Stimulated activated naive CD8-positive, alpha-beta T cell treated with anti-CD3 and anti-CD28 coated beads, Interleukin-15, amount 100 ng/mL, for 72 hours (primary cell): ENCODE data around the gene SEMA6B.
"Not testable (repeated sequence)": the region's sequence is repeated elsewhere in the genome, so short reads cannot be mapped to it uniquely, and the experiment has no call there.

ENCODE experiments used
- ATAC-seq: fragments of 150-1000 bp; cut with Tn5 transposase; 2 replicates; pipeline ENCODE4 v1.10.0; 2021; ENCODE audit warnings: mild to moderate bottlenecking, moderate library complexity
- DNase-seq, 2 donors: peaks; one replicate each; pipeline ENCODE4 v3.0.0; 2021 to 2022
- H3K27ac Mint-ChIP-seq, 2 donors: one replicate each; pipeline ENCODE4 v1.8.0; 2022; ENCODE audit warnings: mild to moderate bottlenecking in 2 of 2, mixed read lengths in 2 of 2, moderate library complexity in 2 of 2
- H3K27me3 Mint-ChIP-seq: one replicate; pipeline ENCODE4 v1.8.0; 2022; ENCODE audit warnings: mixed read lengths
- H3K4me1 Mint-ChIP-seq: one replicate; pipeline ENCODE4 v1.8.0; 2022; ENCODE audit warnings: mild to moderate bottlenecking, mixed read lengths
- H3K4me3 Mint-ChIP-seq, 2 donors: one replicate each; pipeline ENCODE4 v1.8.0; 2022; ENCODE audit warnings: mild to moderate bottlenecking in 2 of 2, mixed read lengths in 2 of 2, moderate library complexity in 1 of 2
- H3K9me3 Mint-ChIP-seq, 2 donors: one replicate each; pipeline ENCODE4 v1.8.0; 2022; ENCODE audit warnings: mixed read lengths in 2 of 2

SEMA6B gene

GRCh38 chr19:4559569-4559968 is at the start of gene SEMA6B:
TSS of gene SEMA6B (minus strand) at chr19:4559684. CDS start at chr19:4558457, 1,227 bp downstream.
- no peak for DNase-seq
- Mint-ChIP-seq H3K9me3 (no peaks in the 10 kb centered on the region), H3K4me3 (no peak within 1 kb of the TSS), H3K4me1 (peaks cover 6% of the 10 kb centered on the region), H3K27me3 (peaks cover 9% of the 10 kb centered on the region), H3K27ac (no peak within 1 kb of the TSS)
- no peak for ATAC-seq

GRCh38 chr19:4606921-4607678 is 47.6 kb upstream of the SEMA6B start:
- Mint-ChIP-seq H3K4me3 (peak overlapping the region in 1 of 2 donors; percentile 11), H3K27me3 (peaks cover 29% of the 10 kb centered on the region), H3K4me1 (peaks cover 5% of the 10 kb centered on the region), H3K9me3 (no peaks in the 10 kb centered on the region), H3K27ac (no peak overlapping the region)
- ATAC-seq (peak; percentile 60), DNase-seq (no peak)

- Mint-ChIP-seq H3K27ac (no peak overlapping the region), H3K4me3 (no peak overlapping the region), H3K4me1 (peaks cover 5% of the 10 kb centered on the region), H3K27me3 (peaks cover 26% of the 10 kb centered on the region), H3K9me3 (no peaks in the 10 kb centered on the region)
- no peak for ATAC-seq
- no peak for DNase-seq
Observed at GRCh38 chr19:4606181-4606580, 46.7 kb upstream of the SEMA6B start.

GRCh38 chr19:4604912-4605311 is 45.4 kb upstream of the SEMA6B start:
- DNase-seq (no peak), ATAC-seq (no peak)
- H3K27ac Mint-ChIP-seq = no peak overlapping the region
- no peaks in the 10 kb centered on the region for H3K9me3 Mint-ChIP-seq
- peaks cover 5% of the 10 kb centered on the region for H3K4me1 Mint-ChIP-seq
- H3K27me3 Mint-ChIP-seq = peaks cover 13% of the 10 kb centered on the region
- no peak overlapping the region for H3K4me3 Mint-ChIP-seq

- ATAC-seq (no peak), DNase-seq (no peak)
- H3K4me1 Mint-ChIP-seq = peaks cover 10% of the 10 kb centered on the region
- H3K27me3 Mint-ChIP-seq = peaks cover 22% of the 10 kb centered on the region
- H3K9me3 Mint-ChIP-seq = no peaks in the 10 kb centered on the region
- H3K4me3 Mint-ChIP-seq = no peak overlapping the region
- no peak overlapping the region for H3K27ac Mint-ChIP-seq
Observed at GRCh38 chr19:4602915-4603314, 43.4 kb upstream of the SEMA6B start.

GRCh38 chr19:4602173-4602788 is 42.8 kb upstream of the SEMA6B start:
- Mint-ChIP-seq H3K4me3 (no peak overlapping the region), H3K9me3 (no peaks in the 10 kb centered on the region)

GRCh38 chr19:4600893-4601292 is 41.4 kb upstream of the SEMA6B start:
- H3K27me3 Mint-ChIP-seq = peaks cover 33% of the 10 kb centered on the region

More at GRCh38 chr19:4602173-4602788, 42.8 kb upstream of the SEMA6B start:
- Mint-ChIP-seq H3K27me3 (peaks cover 23% of the 10 kb centered on the region), H3K27ac (no peak overlapping the region), H3K4me1 (peaks cover 13% of the 10 kb centered on the region)
- DNase-seq = no peak
- ATAC-seq = no peak

GRCh38 chr19:4600082-4600481 is 40.6 kb upstream of the SEMA6B start:
- Mint-ChIP-seq H3K9me3 (no peaks in the 10 kb centered on the region), H3K4me1 (peaks cover 12% of the 10 kb centered on the region), H3K4me3 (no peak overlapping the region), H3K27ac (no peak overlapping the region), H3K27me3 (peaks cover 38% of the 10 kb centered on the region)
- DNase-seq (no peak), ATAC-seq (no peak)

More at GRCh38 chr19:4600893-4601292, 41.4 kb upstream of the SEMA6B start:
- Mint-ChIP-seq H3K4me1 (peaks cover 12% of the 10 kb centered on the region), H3K9me3 (no peaks in the 10 kb centered on the region), H3K4me3 (no peak overlapping the region), H3K27ac (no peak overlapping the region)
- ATAC-seq (no peak), DNase-seq (no peak)

- peak; percentile 11 for ATAC-seq
- peaks cover 42% of the 10 kb centered on the region for H3K27me3 Mint-ChIP-seq
- H3K27ac Mint-ChIP-seq = no peak overlapping the region
- no peak for DNase-seq
- no peaks in the 10 kb centered on the region for H3K9me3 Mint-ChIP-seq
- H3K4me1 Mint-ChIP-seq = peaks cover 12% of the 10 kb centered on the region
- H3K4me3 Mint-ChIP-seq = peak overlapping the region; percentile 63 to 68
Observed at GRCh38 chr19:4598712-4599111, 39.2 kb upstream of the SEMA6B start.

GRCh38 chr19:4597975-4598671 is 38.6 kb upstream of the SEMA6B start:
- H3K27ac Mint-ChIP-seq = no peak overlapping the region
- peak in 1 of 2 donors; percentile 47 for DNase-seq
- peak overlapping the region; percentile 63 to 68 for H3K4me3 Mint-ChIP-seq
- peaks cover 42% of the 10 kb centered on the region for H3K27me3 Mint-ChIP-seq
- ATAC-seq = peak; percentile 72
- H3K9me3 Mint-ChIP-seq = no peaks in the 10 kb centered on the region
- peaks cover 12% of the 10 kb centered on the region for H3K4me1 Mint-ChIP-seq

GRCh38 chr19:4597278-4597974 is 37.9 kb upstream of the SEMA6B start:
- Mint-ChIP-seq H3K4me1 (peaks cover 12% of the 10 kb centered on the region), H3K4me3 (peak overlapping the region; percentile 33 to 68), H3K27me3 (peaks cover 48% of the 10 kb centered on the region), H3K9me3 (no peaks in the 10 kb centered on the region), H3K27ac (peak overlapping the region in 1 of 2 donors; percentile 46)
- ATAC-seq = peak; percentile 38
- DNase-seq = no peak

GRCh38 chr19:4596033-4596904 is 36.8 kb upstream of the SEMA6B start:
- Mint-ChIP-seq H3K27ac (no peak overlapping the region), H3K27me3 (peaks cover 57% of the 10 kb centered on the region), H3K4me1 (peaks cover 12% of the 10 kb centered on the region), H3K4me3 (no peak overlapping the region), H3K9me3 (no peaks in the 10 kb centered on the region)
- ATAC-seq (no peak), DNase-seq (no peak)

- DNase-seq, H3K27ac Mint-ChIP-seq, ATAC-seq, H3K4me3 Mint-ChIP-seq, H3K9me3 Mint-ChIP-seq: not testable (repeated sequence)
- H3K27me3 Mint-ChIP-seq = peaks cover 68% of the 10 kb centered on the region
- H3K4me1 Mint-ChIP-seq = peaks cover 12% of the 10 kb centered on the region
Observed at GRCh38 chr19:4595158-4595557, 35.7 kb upstream of the SEMA6B start.

GRCh38 chr19:4594201-4594600 is 34.7 kb upstream of the SEMA6B start:
- H3K4me3 Mint-ChIP-seq = no peak overlapping the region
- H3K9me3 Mint-ChIP-seq = no peaks in the 10 kb centered on the region
- peaks cover 72% of the 10 kb centered on the region for H3K27me3 Mint-ChIP-seq
- no peak overlapping the region for H3K27ac Mint-ChIP-seq
- ATAC-seq (no peak), DNase-seq (no peak)
- H3K4me1 Mint-ChIP-seq = peaks cover 11% of the 10 kb centered on the region
